ENCODE data around the gene MAP3K5. TPM values are rescaled to one million over a fixed set of nuclear protein-coding genes. Genes with fewer than 3 reads are reported as not detected.

MAP3K5 gene
- total and polyA plus RNA-seq, 2 of the 8 experiments (the other 6 are each of a cell fraction or from before 2014, with no cell fraction given), result 0.63 to 2.6 TPM

DNA sequence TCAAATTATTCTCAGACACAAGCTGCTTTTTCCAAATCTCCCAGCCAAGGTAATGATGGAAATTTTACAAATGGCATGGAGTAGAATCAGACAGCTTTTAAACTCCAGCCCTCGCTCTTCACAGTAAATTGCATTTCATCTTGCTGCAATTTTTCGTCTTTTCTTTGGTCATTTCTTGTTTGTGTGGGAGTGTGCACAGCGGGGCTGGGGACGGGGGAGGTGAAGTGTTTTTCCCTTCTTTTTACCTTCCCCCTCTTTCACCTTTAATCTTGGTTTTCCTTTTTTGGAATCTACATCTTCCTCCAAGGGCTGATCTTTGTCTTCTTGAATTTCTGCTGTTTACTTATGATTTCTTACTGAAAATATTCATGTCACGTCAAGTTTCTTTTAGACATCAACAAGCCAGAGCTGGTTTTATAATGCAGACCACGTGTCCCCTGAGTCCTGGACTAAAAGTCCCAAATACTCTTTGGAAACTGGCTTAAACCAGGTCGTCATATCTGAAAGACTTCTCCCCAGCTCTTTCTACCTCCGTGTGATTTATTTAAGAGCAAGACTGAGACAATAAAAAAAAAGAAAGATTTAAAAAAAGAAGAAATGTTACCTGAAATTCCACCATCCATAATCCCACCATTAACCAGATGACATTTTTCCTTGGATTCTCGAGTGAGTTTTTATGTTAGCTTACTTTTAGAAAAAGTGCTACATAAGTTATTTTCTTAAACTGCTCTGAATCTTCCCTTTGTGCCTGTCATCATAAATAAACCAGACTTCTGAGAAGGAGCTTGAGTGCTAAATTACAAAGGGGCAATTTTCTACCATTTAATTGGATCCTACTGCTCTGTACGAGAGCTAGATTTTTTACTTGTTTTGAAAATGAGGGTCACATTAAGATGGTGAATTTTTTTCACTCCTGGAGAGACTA is 52.0 kb downstream of the MAP3K5 start:
- no peak overlapping the region for H3K4ac ChIP-seq (replicated peaks; ENCODE audit: insufficient read length, low read depth, low read length)
- H3K27ac ChIP-seq (ENCODE audit: low read depth, low read length), result no peak overlapping the region
- H3K23me2 ChIP-seq (ENCODE audit: low read depth, low read length), result no peaks in the 10 kb centered on the region
- no peaks in the 10 kb centered on the region for H4K20me1 ChIP-seq (replicated peaks in 1 of 2; ENCODE audit: control insufficient read depth in 1 of 2, insufficient read depth in 2 of 2, low read length in 2 of 2)
- H3K27me3 ChIP-seq (replicated peaks in 1 of 4; ENCODE audit: control insufficient read depth in 3 of 4, extremely low read depth in 1 of 4, insufficient read depth in 3 of 4, low read length in 3 of 4), result no peaks in the 10 kb centered on the region
- no peak overlapping the region for H2BK5ac ChIP-seq (ENCODE audit: low read depth, low read length)
- no peak overlapping the region for H2BK20ac ChIP-seq (ENCODE audit: low read length)
- no peaks in the 10 kb centered on the region; the same call in 1 of the 2 replicates for H3K79me1 ChIP-seq (ENCODE audit: low read depth, low read length)
- WGBS, 2 experiments (ENCODE audit: extremely low coverage in 1 of 2, insufficient coverage in 1 of 2, insufficient read length in 1 of 2, insufficient replicate concordance in 2 of 2, low coverage in 1 of 2, low lambda C conversion rate in 2 of 2, missing lambda C conversion rate in 1 of 2), result 82% methylated on average over 10 of the region's 10 CpGs; no CpG with 5 or more reads in 1 of the 2 experiments
- ChIA-PET CTCF (ENCODE audit: partially characterized antibody) (interaction anchor here (0.6 to 2.5 kb wide), 10 partner anchors 8 to 337 kb away, joined by 3 to 13 read pairs (median 4); partner anchors contain the start of gene MAP3K5), POLR2A (ENCODE audit: partially characterized antibody) (interaction anchor here (0.7 to 1.1 kb wide), 2 partner anchors 218 to 450 kb away, joined by 3 read pairs; partner anchors contain the start of gene BCLAF1)
- H3K56ac ChIP-seq (replicated peaks; ENCODE audit: insufficient read length, low read depth, low read length), result no peak overlapping the region
- DNase-seq (ENCODE audit: low read depth in 1 of 2, low spot score in 2 of 2) (no peak), FAIRE-seq (no peak)
- H2BK12ac ChIP-seq (ENCODE audit: low read depth, low read length), result no peak overlapping the region
- H3K9ac ChIP-seq (replicated peaks in 1 of 4; ENCODE audit: extremely low read depth in 1 of 4, low read depth in 3 of 4, low read length in 3 of 4), result no peak overlapping the region
- H3K79me2 ChIP-seq (ENCODE audit: control insufficient read depth in 1 of 2, insufficient read depth in 2 of 2, low read length in 2 of 2), result no peaks in the 10 kb centered on the region
- peaks cover 0 to under 1% (median 0%) of the 10 kb centered on the region in 4 experiments; a peak in 3 of 7 replicates for H3K4me1 ChIP-seq (replicated peaks in 1 of 4; ENCODE audit: control insufficient read depth in 3 of 4, insufficient read depth in 4 of 4, low read length in 3 of 4)
- no peak overlapping the region for H2AFZ ChIP-seq (ENCODE audit: low read length)
- no peaks in the 10 kb centered on the region for H3K36me3 ChIP-seq (ENCODE audit: control insufficient read depth in 2 of 4, insufficient read depth in 4 of 4, low read length in 3 of 4)
- no peak overlapping the region for H3K14ac ChIP-seq (ENCODE audit: insufficient read length)
- no peaks in the 10 kb centered on the region for H3K9me3 ChIP-seq (ENCODE audit: insufficient read depth in 2 of 2, low read depth in 1 of 2, low read length in 1 of 2)
- H2AK5ac ChIP-seq (ENCODE audit: low read depth, low read length), result no peak overlapping the region
- H4K5ac ChIP-seq (ENCODE audit: insufficient read length, low read depth, low read length), result no peak overlapping the region
- no peak overlapping the region for H4K8ac ChIP-seq (ENCODE audit: extremely low read depth, insufficient read depth, low read length)
- no peak overlapping the region for H3K4me3 ChIP-seq (ENCODE audit: extremely low read depth in 1 of 4, insufficient read depth in 2 of 4, low read depth in 3 of 4, low read length in 4 of 4)
- H4K91ac ChIP-seq (replicated peaks; ENCODE audit: insufficient read length, low read length), result no peak overlapping the region
- H2BK15ac ChIP-seq (ENCODE audit: low read length), result no peak overlapping the region
- no peak overlapping the region for H3K4me2 ChIP-seq (ENCODE audit: insufficient read depth in 1 of 2, low read depth in 2 of 2, low read length in 2 of 2)
- H2BK120ac ChIP-seq (replicated peaks; ENCODE audit: low read depth, low read length), result no peak overlapping the region
- no peak overlapping the region for H3K23ac ChIP-seq (ENCODE audit: insufficient read length)
- H3K18ac ChIP-seq (ENCODE audit: extremely low read depth, low read length), result no peak overlapping the region
- TF ChIP-seq RNF2 (IDR thresholded peaks at IDR 0.05; ENCODE audit: borderline replicate concordance, low read depth, low read length, missing control alignments, poor library complexity, severe bottlenecking) (no peak), YY1 (IDR thresholded peaks at IDR 0.05; ENCODE audit: low read depth, low read length) (no peak), SP2 (IDR thresholded peaks at IDR 0.05; ENCODE audit: low read length) (no peak)
- TF ChIP-seq, protein P1, sequence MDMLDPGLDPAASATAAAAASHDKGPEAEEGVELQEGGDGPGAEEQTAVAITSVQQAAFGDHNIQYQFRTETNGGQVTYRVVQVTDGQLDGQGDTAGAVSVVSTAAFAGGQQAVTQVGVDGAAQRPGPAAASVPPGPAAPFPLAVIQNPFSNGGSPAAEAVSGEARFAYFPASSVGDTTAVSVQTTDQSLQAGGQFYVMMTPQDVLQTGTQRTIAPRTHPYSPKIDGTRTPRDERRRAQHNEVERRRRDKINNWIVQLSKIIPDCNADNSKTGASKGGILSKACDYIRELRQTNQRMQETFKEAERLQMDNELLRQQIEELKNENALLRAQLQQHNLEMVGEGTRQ (IDR thresholded peaks at IDR 0.05; ENCODE audit: low read length), result no peak

Data from H1 (cell line).